ENCODE results near the gene LANCL1. TPM values are rescaled to one million over a fixed set of nuclear protein-coding genes. Genes with fewer than 3 reads are reported as not detected.
"Not testable (repeated sequence)": the region's sequence is repeated elsewhere in the genome, so short reads cannot be mapped to it uniquely, and the experiment has no call there.

LANCL1 gene
- total RNA-seq, 2 donors from 2014 or later: 19.2 to 23.2 TPM

GRCh38 chr2:210445732-210446131 is 30.8 kb downstream of the LANCL1 start:
- DNase-seq (ENCODE audit: low spot score) (no peak), ATAC-seq (no peak)
- Mint-ChIP-seq H3K4me3 (no peak overlapping the region), H3K27ac (no peak overlapping the region), H3K27me3 (no peaks in the 10 kb centered on the region), H3K36me3 (peaks cover 46% of the 10 kb centered on the region), H3K4me1 (ENCODE audit: low read depth in 2 of 2) (peaks cover 16 to 21% of the 10 kb centered on the region in 2 donors), H3K9me3 (peaks cover 13% of the 10 kb centered on the region)

- Mint-ChIP-seq H3K4me1 (ENCODE audit: low read depth in 2 of 2) (peaks cover 16 to 18% of the 10 kb centered on the region in 2 donors), H3K36me3 (peaks cover 40% of the 10 kb centered on the region), H3K27ac (no peak overlapping the region), H3K27me3 (no peaks in the 10 kb centered on the region), H3K9me3 (peaks cover 10% of the 10 kb centered on the region), H3K4me3 (no peak overlapping the region)
- DNase-seq (ENCODE audit: low spot score): no peak
- no peak for ATAC-seq
These were observed 31.3 kb downstream of the LANCL1 start for GRCh38 chr2:210445116-210445707.

GRCh38 chr2:210443527-210443926 is 33.0 kb downstream of the LANCL1 start:
- Mint-ChIP-seq H3K9me3 (peaks cover 10% of the 10 kb centered on the region), H3K4me3 (no peak overlapping the region), H3K27ac (no peak overlapping the region), H3K4me1 (ENCODE audit: low read depth in 2 of 2) (peaks cover 8 to 9% of the 10 kb centered on the region in 2 donors), H3K36me3 (peaks cover 23% of the 10 kb centered on the region), H3K27me3 (no peaks in the 10 kb centered on the region)
- no peak for ATAC-seq
- DNase-seq (ENCODE audit: low spot score): no peak

GRCh38 chr2:210442878-210443277 is 33.7 kb downstream of the LANCL1 start:
- no peak overlapping the region for H3K4me3 Mint-ChIP-seq
- no peak overlapping the region for H3K27ac Mint-ChIP-seq
- peaks cover 8 to 9% of the 10 kb centered on the region in 2 donors for H3K4me1 Mint-ChIP-seq (ENCODE audit: low read depth in 2 of 2)
- H3K9me3 Mint-ChIP-seq: peaks cover 4% of the 10 kb centered on the region
- H3K36me3 Mint-ChIP-seq: peaks cover 17% of the 10 kb centered on the region
- H3K27me3 Mint-ChIP-seq: no peaks in the 10 kb centered on the region
- no peak for ATAC-seq
- no peak for DNase-seq (ENCODE audit: low spot score)

- Mint-ChIP-seq H3K4me3 (no peak overlapping the region), H3K4me1 (ENCODE audit: low read depth in 2 of 2) (peaks cover 8 to 9% of the 10 kb centered on the region in 2 donors), H3K27ac (no peak overlapping the region), H3K36me3 (peaks cover 13% of the 10 kb centered on the region), H3K9me3 (peaks cover 3% of the 10 kb centered on the region), H3K27me3 (no peaks in the 10 kb centered on the region)
- ATAC-seq (no peak), DNase-seq (ENCODE audit: low spot score) (no peak)
These were observed 34.1 kb downstream of the LANCL1 start for GRCh38 chr2:210442457-210442856.

GRCh38 chr2:210440206-210440605 is 36.4 kb downstream of the LANCL1 start:
- no peak overlapping the region for H3K27ac Mint-ChIP-seq
- H3K4me1 Mint-ChIP-seq (ENCODE audit: low read depth in 2 of 2): peaks cover 4 to 8% of the 10 kb centered on the region in 2 donors
- H3K9me3 Mint-ChIP-seq: no peaks in the 10 kb centered on the region
- ATAC-seq: no peak
- H3K4me3 Mint-ChIP-seq: no peak overlapping the region
- peaks cover 9% of the 10 kb centered on the region for H3K36me3 Mint-ChIP-seq
- H3K27me3 Mint-ChIP-seq: no peaks in the 10 kb centered on the region
- DNase-seq (ENCODE audit: low spot score): no peak

GRCh38 chr2:210435439-210435838 is 41.1 kb downstream of the LANCL1 start:
- H3K27ac Mint-ChIP-seq: no peak overlapping the region

GRCh38 chr2:210432633-210433032 is 43.9 kb downstream of the LANCL1 start:
- H3K4me1 Mint-ChIP-seq (ENCODE audit: low read depth in 2 of 2): no peaks in the 10 kb centered on the region
- peaks cover 60% of the 10 kb centered on the region for H3K36me3 Mint-ChIP-seq
- no peak overlapping the region for H3K27ac Mint-ChIP-seq
- no peak overlapping the region for H3K4me3 Mint-ChIP-seq
- no peaks in the 10 kb centered on the region for H3K27me3 Mint-ChIP-seq
- H3K9me3 Mint-ChIP-seq: no peaks in the 10 kb centered on the region
- no peak for DNase-seq (ENCODE audit: low spot score)
- ATAC-seq: no peak

More at GRCh38 chr2:210435439-210435838, 41.1 kb downstream of the LANCL1 start:
- DNase-seq (ENCODE audit: low spot score) (no peak), ATAC-seq (no peak)
- H3K27me3 Mint-ChIP-seq: no peaks in the 10 kb centered on the region
- no peaks in the 10 kb centered on the region for H3K9me3 Mint-ChIP-seq
- H3K4me3 Mint-ChIP-seq: no peak overlapping the region
- H3K4me1 Mint-ChIP-seq (ENCODE audit: low read depth in 2 of 2): no peaks in the 10 kb centered on the region
- peaks cover 53% of the 10 kb centered on the region for H3K36me3 Mint-ChIP-seq

- Mint-ChIP-seq H3K27ac (no peak overlapping the region), H3K36me3 (peaks cover 70% of the 10 kb centered on the region), H3K9me3 (peaks cover 8% of the 10 kb centered on the region), H3K4me3 (no peak overlapping the region), H3K27me3 (no peaks in the 10 kb centered on the region), H3K4me1 (ENCODE audit: low read depth in 2 of 2) (no peaks in the 10 kb centered on the region)
- DNase-seq (ENCODE audit: low spot score) (no peak), ATAC-seq (no peak)
These were observed 47.0 kb downstream of the LANCL1 start for GRCh38 chr2:210429403-210430137.

GRCh38 chr2:210428393-210429179 is 48.0 kb downstream of the LANCL1 start:
- peaks cover 8% of the 10 kb centered on the region for H3K9me3 Mint-ChIP-seq

GRCh38 chr2:210427309-210427708 is 49.2 kb downstream of the LANCL1 start:
- not testable (repeated sequence) for H3K9me3 Mint-ChIP-seq; H3K27me3 Mint-ChIP-seq; ATAC-seq; H3K4me3 Mint-ChIP-seq; H3K27ac Mint-ChIP-seq; DNase-seq (ENCODE audit: low spot score); H3K4me1 Mint-ChIP-seq (ENCODE audit: low read depth in 2 of 2)
- peaks cover 61% of the 10 kb centered on the region for H3K36me3 Mint-ChIP-seq

More at GRCh38 chr2:210428393-210429179, 48.0 kb downstream of the LANCL1 start:
- no peaks in the 10 kb centered on the region for H3K4me1 Mint-ChIP-seq (ENCODE audit: low read depth in 2 of 2)
- peaks cover 71% of the 10 kb centered on the region for H3K36me3 Mint-ChIP-seq
- no peak for DNase-seq (ENCODE audit: low spot score)
- no peak for ATAC-seq
- no peak overlapping the region for H3K27ac Mint-ChIP-seq
- no peaks in the 10 kb centered on the region for H3K27me3 Mint-ChIP-seq
- no peak overlapping the region for H3K4me3 Mint-ChIP-seq

- Mint-ChIP-seq H3K36me3 (peaks cover 33% of the 10 kb centered on the region), H3K4me1 (ENCODE audit: low read depth in 2 of 2) (no peaks in the 10 kb centered on the region), H3K9me3 (peaks cover 8% of the 10 kb centered on the region), H3K4me3 (no peak overlapping the region), H3K27me3 (peaks cover 8 to 12% of the 10 kb centered on the region in 2 donors), H3K27ac (no peak overlapping the region)
- DNase-seq (ENCODE audit: low spot score) (no peak), ATAC-seq (no peak)
These were observed 54.2 kb downstream of the LANCL1 start for GRCh38 chr2:210422366-210422765.

- Mint-ChIP-seq H3K9me3 (peaks cover 5% of the 10 kb centered on the region), H3K27me3 (peaks cover 8 to 12% of the 10 kb centered on the region in 2 donors), H3K27ac (no peak overlapping the region), H3K36me3 (peaks cover 29% of the 10 kb centered on the region), H3K4me1 (ENCODE audit: low read depth in 2 of 2) (no peaks in the 10 kb centered on the region), H3K4me3 (no peak overlapping the region)
- ATAC-seq: no peak
- no peak for DNase-seq (ENCODE audit: low spot score)
These were observed 54.6 kb downstream of the LANCL1 start for GRCh38 chr2:210421916-210422315.

GRCh38 chr2:210412660-210413059 is 63.9 kb downstream of the LANCL1 start:
- Mint-ChIP-seq H3K27ac (no peak overlapping the region), H3K4me1 (ENCODE audit: low read depth in 2 of 2) (no peaks in the 10 kb centered on the region), H3K36me3 (no peaks in the 10 kb centered on the region), H3K4me3 (no peak overlapping the region), H3K27me3 (peaks cover 0 to 20% of the 10 kb centered on the region in 2 donors), H3K9me3 (peaks cover 10% of the 10 kb centered on the region)
- DNase-seq (ENCODE audit: low spot score) (no peak), ATAC-seq (no peak)

Data from natural killer cell treated with Interleukin-12 subunit alpha and Interleukin-12 subunit beta and Interleukin-15 and Interleukin-18, amount 100 ng/mL, for 72 hours (primary cell).